Activated T-helper 9 cell treated with anti-CD3 and anti-CD28 coated beads, Interleukin-2, amount 50 U/mL, for 16 hours (primary cell): ENCODE results near the gene LDLRAP1.

ENCODE experiments used
- DNase-seq: peaks from one replicate; pipeline ENCODE4 v3.0.0-alpha.2; 2020; ENCODE audit warnings: low read depth

The LDLRAP1 gene

GRCh38 chr1:25524568-25525360, 18.6 kb upstream of the LDLRAP1 start:
- no peak for DNase-seq

GRCh38 chr1:25525361-25525688, 18.1 kb upstream of the LDLRAP1 start:
- DNase-seq, result no peak

- no peak for DNase-seq
Observed at GRCh38 chr1:25526753-25527152, 16.7 kb upstream of the LDLRAP1 start.

- no peak for DNase-seq
Observed at GRCh38 chr1:25527226-25527846, 16.1 kb upstream of the LDLRAP1 start.

GRCh38 chr1:25527946-25528595, 15.3 kb upstream of the LDLRAP1 start:
- no peak for DNase-seq

DNA sequence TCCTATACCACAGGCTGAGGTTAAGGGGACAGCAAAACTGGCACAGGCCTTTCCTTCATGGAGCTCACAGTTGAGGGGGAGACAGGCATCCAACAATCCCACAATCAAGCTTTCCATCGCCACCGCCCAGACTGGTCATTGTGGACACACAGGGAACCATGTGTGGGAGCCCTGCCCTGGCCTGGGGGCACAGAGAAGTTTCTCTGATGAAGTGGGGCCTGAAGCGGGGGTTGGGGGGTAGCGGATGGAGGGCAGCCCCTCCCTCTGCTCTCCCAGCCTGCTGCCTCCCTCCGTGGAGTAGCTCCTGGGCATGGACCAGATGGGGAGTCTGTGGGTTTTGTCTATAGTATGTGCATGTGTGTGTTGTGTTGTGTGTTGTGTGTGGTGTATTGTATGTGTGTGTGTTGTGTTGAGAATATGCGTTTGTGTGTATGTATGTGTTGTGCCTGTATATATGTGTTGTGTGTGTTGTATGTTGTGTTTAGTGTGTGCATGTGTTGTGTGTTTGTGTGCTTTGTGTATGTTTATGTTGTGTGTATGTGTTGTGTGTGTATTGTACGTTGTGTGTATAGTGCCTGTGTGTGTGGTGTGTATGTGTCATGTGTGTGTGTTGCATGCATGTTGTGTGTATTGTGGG, 14.4 kb upstream of the LDLRAP1 start:
- no peak for DNase-seq

- DNase-seq, result no peak
Observed at GRCh38 chr1:25529518-25530185, 13.8 kb upstream of the LDLRAP1 start.

DNA sequence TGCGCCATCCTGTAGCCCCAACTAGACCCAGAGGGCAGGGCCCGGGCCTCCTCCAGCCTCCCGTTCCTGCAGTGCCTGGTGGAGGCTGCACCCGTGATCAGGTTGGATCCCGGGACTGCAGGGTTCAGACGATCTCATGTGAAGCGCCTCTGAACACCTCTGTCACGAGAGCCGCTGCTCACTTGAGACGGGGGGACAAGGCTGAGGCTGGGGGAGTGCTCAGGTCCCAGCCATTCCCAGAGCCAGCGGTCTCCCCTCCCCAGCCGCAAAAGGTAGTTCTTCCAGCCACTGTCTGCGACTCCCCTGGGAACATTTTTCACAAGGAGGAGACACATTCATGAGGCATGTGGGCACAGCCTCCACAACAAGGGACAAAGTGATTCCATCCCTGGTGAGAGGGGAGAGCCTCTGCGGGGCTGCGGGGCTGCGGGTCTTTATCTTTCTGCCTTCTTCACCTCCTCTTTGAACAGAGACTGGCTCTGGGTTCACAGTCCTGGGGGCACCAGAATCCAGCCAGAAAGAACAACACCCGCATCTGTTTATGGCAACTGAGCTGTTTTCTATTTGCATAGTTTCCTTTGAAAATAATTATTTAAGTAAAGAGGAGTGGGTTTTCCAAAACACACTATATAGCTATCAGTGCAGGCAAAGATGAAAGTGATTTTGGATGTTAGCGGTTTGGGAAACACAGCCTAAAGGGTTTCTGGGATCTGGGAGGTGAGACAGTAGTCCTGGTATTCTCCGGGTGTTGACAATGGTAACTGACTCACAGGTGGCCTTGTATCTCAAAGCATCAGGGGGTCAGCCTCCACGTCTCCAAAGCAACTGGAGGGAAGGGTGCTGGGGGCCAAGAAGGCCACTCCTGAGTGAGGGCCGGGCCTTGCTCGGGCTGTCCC, 13.0 kb upstream of the LDLRAP1 start:
- DNase-seq, result no peak

GRCh38 chr1:25531082-25531461, 12.3 kb upstream of the LDLRAP1 start:
- no peak for DNase-seq

DNA sequence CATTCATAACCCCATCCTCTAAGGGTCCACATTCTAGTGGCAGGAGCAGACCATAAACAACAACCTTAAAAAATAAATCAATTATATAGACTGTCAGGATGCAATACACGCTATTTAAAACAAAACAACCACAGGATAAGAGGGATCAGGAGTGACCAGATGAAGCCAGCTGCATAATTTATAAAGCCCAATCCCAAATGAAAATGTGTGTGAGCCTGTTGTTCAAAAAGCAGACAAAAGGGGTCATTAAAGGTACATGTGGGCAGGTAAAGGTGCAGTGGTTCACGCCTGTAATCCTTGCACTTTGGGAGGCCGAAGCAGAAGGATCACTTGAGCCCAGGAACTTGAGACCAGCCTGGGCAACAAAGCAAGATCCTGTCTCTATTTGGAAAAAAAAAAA, 10.4 kb upstream of the LDLRAP1 start:
- DNase-seq, result no peak

- DNase-seq, result no peak
Observed at GRCh38 chr1:25533775-25534409, 9.5 kb upstream of the LDLRAP1 start.

GRCh38 chr1:25534410-25534788, 9.0 kb upstream of the LDLRAP1 start:
- DNase-seq, result no peak

DNA sequence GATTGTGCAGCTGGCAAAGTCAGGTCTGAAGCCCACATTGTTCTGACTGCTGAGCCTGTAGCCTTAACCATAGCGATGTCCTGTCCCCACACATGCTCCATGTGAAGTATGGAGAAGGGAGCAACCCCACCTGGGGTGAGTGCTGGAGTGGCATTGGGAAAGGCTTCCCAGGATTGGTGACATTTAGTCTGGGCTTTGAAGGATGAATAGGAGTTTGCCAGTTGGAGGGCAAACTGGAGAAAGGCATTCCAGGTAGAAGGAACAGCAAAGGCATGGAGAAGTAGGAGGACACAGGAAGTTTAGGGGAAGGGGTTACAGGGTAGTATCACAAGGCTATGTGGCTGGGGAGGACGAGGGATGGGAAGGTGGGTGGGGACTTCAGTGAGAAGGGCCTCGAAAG, 7.3 kb upstream of the LDLRAP1 start:
- DNase-seq, result no peak

GRCh38 chr1:25537153-25537831, 6.1 kb upstream of the LDLRAP1 start:
- DNase-seq, result no peak

GRCh38 chr1:25538191-25538767, 5.1 kb upstream of the LDLRAP1 start:
- DNase-seq, result no peak

- DNase-seq, result no peak
Observed at GRCh38 chr1:25540750-25541342, 2.6 kb upstream of the LDLRAP1 start.

- DNase-seq, result no peak
Observed at GRCh38 chr1:25541425-25541824, 2.0 kb upstream of the LDLRAP1 start.

- no peak for DNase-seq
Observed at GRCh38 chr1:25541889-25542658, 1.3 kb upstream of the LDLRAP1 start.

GRCh38 chr1:25543005-25543424, 391 bp upstream of the LDLRAP1 start:
- no peak for DNase-seq
